Measurements from ENCODE around the gene ZXDC.

ZXDC gene

GRCh38 chr3:126488886-126489569, 13.3 kb upstream of the ZXDC start:
- no peak for DNase-seq

GRCh38 chr3:126488185-126488584, 12.5 kb upstream of the ZXDC start:
- no peak for DNase-seq

- no peak for DNase-seq
Observed at GRCh38 chr3:126487151-126487771, 11.6 kb upstream of the ZXDC start.

- no peak for DNase-seq
Observed at GRCh38 chr3:126486360-126486847, 10.7 kb upstream of the ZXDC start.

GRCh38 chr3:126485956-126486355, 10.3 kb upstream of the ZXDC start:
- no peak for DNase-seq

GRCh38 chr3:126485176-126485897, 9.6 kb upstream of the ZXDC start:
- no peak for DNase-seq

GRCh38 chr3:126484662-126485061, 9.0 kb upstream of the ZXDC start:
- DNase-seq = no peak

- no peak for DNase-seq
Observed at GRCh38 chr3:126484148-126484547, 8.5 kb upstream of the ZXDC start.

- DNase-seq = no peak
Observed at GRCh38 chr3:126483321-126483761, 7.7 kb upstream of the ZXDC start.

- DNase-seq = no peak
Observed at GRCh38 chr3:126482503-126483255, 7.0 kb upstream of the ZXDC start.

- no peak for DNase-seq
Observed at GRCh38 chr3:126481808-126482502, 6.3 kb upstream of the ZXDC start.

GRCh38 chr3:126480861-126481260, 5.2 kb upstream of the ZXDC start:
- no peak for DNase-seq

- DNase-seq = no peak
Observed at GRCh38 chr3:126480206-126480605, 4.5 kb upstream of the ZXDC start.

GRCh38 chr3:126479642-126480041, 4.0 kb upstream of the ZXDC start:
- no peak for DNase-seq

GRCh38 chr3:126478581-126479310, 3.1 kb upstream of the ZXDC start:
- no peak for DNase-seq

- DNase-seq = no peak
Observed at GRCh38 chr3:126477061-126477380, 1.3 kb upstream of the ZXDC start.

- peak; percentile 72 for DNase-seq
Observed at GRCh38 chr3:126476166-126477060, 722 bp upstream of the ZXDC start.

GRCh38 chr3:126474498-126475412, 936 bp downstream of the ZXDC start:
- DNase-seq = peak; percentile 58

GRCh38 chr3:126473292-126474168, 2.2 kb downstream of the ZXDC start:
- no peak for DNase-seq

All from activated CD4-positive, CD25-positive, alpha-beta regulatory T cell treated with anti-CD3 and anti-CD28 coated beads, Interleukin-2, amount 50 U/mL, for 72 hours (primary cell).